OCI-LY1 (cell line): Measurements from ENCODE around the gene ATOSA.

Experiments used
- EZH2 ChIP-seq: fragments of 200-600 bp; sonication (generic), shearing (Covaris generic); IDR thresholded peaks from 2 replicates; pipeline ENCODE4 v1.8.0; 2017; ENCODE audit warnings: borderline replicate concordance, mixed run types, mild to moderate bottlenecking, antibody characterized with exemption, low read length, moderate library complexity, mixed read lengths
- TF ChIP-seq, protein P1 (sequence below): fragments of 200-600 bp; sonication (generic), shearing (Covaris generic); IDR thresholded peaks from 2 replicates; pipeline ENCODE4 v1.5.1; 2017; ENCODE audit warnings: mild to moderate bottlenecking, antibody characterized with exemption, low read length, moderate library complexity, mixed read lengths

DNA sequence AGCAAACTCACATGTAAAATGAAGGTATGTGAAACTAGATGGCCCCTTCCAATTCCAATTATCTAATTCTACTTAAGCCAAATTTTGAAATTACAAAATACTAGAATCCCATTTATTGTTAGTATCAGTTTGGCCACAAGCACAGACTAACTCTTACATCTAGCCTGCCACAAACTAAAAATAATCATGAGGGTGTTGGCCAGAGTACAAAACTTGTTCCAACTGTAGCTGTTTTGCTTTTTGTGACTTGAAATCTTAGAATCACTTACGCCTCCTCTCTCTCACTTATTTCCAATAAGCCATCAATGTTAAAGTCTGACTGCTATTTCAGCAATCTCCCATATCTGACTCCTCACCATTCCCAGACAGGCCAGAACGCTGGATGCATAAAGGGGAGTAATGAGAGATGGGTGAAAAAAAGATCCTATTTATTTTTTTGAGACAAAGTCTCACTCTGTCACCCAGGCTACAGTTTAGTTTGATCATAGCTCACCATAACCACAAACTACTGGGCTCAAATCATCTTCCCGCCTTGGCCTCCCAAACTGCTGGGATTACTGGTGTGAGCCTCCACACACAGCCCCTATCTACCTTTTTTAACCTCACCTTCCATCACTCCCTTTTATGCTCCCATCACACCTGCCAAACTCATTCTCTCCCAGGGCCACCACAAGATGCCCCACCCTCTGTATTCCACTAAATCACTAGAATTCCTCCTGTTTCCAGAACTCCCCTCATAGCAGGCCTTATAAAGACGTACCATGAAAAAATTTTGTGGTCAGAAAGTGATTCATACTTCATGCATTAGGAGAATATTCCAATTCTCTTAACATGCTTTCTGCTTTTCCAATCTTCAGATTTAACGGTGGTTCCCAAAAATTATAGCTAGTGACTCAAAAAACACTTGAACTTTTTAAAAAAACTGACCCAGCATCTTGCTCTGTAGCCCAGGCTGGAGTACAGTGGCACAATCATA is 36.5 kb downstream of the ATOSA start:
- TF ChIP-seq, protein P1, sequence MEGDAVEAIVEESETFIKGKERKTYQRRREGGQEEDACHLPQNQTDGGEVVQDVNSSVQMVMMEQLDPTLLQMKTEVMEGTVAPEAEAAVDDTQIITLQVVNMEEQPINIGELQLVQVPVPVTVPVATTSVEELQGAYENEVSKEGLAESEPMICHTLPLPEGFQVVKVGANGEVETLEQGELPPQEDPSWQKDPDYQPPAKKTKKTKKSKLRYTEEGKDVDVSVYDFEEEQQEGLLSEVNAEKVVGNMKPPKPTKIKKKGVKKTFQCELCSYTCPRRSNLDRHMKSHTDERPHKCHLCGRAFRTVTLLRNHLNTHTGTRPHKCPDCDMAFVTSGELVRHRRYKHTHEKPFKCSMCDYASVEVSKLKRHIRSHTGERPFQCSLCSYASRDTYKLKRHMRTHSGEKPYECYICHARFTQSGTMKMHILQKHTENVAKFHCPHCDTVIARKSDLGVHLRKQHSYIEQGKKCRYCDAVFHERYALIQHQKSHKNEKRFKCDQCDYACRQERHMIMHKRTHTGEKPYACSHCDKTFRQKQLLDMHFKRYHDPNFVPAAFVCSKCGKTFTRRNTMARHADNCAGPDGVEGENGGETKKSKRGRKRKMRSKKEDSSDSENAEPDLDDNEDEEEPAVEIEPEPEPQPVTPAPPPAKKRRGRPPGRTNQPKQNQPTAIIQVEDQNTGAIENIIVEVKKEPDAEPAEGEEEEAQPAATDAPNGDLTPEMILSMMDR: no peak
- no peak for TF ChIP-seq EZH2
